NCI-H2029 (cell line): ENCODE results near the gene LAMTOR2.
"Not testable (repeated sequence)": the region's sequence is repeated elsewhere in the genome, so short reads cannot be mapped to it uniquely, and the experiment has no call there.

ENCODE experiments used
- DNase-seq: peaks from one replicate; lab custom pipeline; 2025; lab: John Stamatoyannopoulos, UW

LAMTOR2 gene

DNA sequence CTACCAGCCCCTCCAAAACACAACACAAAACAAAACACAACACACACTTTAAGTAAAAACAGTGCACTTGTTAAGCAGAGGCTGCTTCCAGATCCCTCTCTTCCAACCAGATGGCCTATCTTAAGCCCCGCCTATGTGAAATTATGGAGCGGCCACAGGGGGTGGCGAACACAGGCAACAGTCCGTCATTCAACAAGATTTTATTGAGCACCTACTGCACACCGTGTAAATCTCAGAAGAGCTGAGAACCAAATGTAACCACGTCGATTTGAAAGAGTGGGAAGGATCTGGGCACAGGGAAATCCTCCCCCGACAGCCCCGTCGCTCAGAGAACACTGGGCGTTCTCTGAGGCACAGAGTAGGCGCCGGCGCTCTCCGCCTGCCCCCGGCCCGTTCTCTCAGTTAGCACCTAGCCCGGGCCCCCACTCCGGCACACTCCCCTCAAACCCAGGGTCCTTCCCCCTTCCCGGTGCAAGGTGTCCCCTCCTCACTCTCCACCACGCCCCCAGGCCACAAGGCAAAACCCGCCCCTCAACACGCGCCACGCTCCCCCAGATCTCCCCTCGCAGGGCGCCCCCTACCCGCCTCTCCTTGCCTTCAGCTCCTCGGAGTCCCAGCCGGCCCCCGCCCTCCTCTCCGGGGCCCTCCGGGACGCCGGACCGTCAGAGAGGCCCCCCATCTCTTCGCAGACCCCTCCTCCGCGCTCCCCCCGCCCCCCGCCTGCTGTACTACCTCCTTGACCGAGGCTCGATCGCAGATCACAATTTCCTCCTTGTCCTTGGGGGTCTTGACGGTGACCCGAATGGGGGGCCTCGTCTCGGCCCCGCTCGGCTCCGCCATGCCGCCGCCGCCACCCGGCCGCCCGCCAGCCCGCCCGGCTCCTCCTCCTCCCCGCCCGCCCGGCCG lies 1.5 kb upstream of the LAMTOR2 start:
- peak; percentile 49 for DNase-seq

DNA sequence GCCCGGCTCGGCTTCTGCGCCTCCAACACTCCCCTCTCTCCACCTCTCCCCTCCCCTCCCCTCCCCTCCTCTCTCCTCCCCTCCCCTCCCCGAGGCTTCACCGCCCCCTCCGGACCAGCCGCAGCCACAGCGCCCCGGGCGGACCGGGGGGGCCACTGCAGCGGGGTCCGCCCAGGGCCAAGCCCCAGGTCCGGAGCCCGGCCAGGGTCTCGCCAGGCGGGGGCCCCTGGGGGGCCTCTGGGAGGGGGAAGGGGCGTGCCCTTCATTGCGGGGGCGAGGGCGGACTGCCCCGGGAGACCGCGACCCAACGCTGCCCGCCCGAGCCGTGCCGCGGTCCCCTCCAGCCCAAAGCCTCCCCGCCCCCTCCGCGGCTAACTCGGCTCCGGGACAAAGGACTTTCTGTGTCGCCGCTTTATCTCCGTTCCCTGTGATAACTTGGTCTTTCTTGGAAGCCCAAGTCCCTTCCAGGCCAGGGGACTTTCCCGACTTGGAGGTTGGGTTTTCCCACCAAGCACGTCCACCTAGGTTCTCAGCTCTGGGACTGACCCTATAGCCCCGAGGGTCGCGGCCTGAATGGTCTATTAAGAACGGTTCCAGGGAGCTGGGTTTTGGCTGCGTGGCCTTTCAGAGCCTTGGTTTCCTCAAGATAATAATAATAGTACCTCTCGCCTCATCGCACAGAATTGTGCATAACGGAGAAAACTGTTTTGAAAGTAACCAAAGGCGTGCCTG lies 648 bp upstream of the LAMTOR2 start, which contains the start of gene UBQLN4:
Gene UBQLN4 (minus strand): TSS at position 31 of the 732 bp plus-strand sequence. CDS start 97 bp downstream, outside the sequence.
- peak; percentile 67 for DNase-seq

- DNase-seq = no peak
Measured at GRCh38 chr1:156055281-156056048, 883 bp downstream of the LAMTOR2 start.

DNA sequence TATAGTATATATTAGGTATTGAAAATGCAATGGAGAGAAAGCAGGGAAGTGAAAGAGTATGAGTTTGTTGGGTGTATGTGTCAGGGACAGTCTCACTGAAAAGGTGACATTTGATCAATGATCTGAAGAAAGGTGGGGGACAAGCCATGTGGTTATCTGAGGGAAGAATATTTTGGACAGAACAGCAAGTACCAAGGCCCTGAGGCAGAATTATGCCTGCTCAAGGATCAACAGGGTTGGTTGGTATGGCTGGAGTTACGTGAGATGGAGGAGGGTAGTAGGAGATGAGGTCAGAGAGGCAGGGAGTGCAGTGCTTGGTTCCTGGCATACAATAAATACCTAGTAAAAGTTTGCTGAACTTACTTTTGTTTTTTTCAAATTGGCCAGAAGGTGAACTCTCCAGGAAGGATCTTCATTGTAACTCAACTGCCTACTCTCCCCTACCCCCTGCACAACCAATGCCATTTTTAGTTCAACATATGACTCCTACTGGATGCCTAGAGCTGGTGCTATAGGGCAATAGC lies 1.8 kb downstream of the LAMTOR2 start:
- no peak for DNase-seq

DNA sequence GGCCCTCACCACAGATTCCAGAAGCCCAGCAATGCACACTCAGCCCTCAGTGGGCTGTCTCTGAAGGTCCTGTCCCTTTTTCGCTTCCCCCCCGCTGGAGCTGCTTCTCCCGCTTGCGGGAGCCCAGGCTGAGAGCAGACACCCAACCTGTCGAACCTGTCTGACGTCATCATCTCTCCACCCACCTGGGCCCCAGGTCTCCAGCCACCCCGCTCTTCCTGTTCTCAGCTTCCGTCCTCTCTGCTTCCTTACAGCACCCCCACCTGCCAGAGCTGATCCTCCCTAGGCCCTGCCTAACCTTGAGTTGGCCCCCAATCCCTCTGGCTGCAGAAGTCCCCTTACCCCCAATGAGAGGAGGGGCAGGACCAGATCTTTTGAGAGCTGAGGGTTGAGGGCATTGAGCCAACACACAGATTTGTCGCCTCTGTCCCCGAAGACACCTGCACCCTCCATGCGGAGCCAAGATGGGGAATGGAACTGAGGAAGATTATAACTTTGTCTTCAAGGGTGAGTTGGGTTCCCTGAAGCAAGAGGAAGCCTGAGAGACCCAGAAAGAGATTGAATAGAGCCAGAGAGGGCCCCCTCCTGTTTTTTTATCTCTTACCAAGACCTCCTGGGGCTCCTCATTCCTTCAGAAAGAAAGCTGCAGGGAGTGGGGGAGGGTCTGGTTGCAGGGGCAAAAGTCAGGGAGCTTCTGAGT lies 6.5 kb downstream of the LAMTOR2 start, which contains the start of gene RAB25:
Gene RAB25 (plus strand): TSS at position 224 of the 700 bp plus-strand sequence. CDS start 241 bp downstream, at position 465.
- DNase-seq = peak; percentile 72

DNA sequence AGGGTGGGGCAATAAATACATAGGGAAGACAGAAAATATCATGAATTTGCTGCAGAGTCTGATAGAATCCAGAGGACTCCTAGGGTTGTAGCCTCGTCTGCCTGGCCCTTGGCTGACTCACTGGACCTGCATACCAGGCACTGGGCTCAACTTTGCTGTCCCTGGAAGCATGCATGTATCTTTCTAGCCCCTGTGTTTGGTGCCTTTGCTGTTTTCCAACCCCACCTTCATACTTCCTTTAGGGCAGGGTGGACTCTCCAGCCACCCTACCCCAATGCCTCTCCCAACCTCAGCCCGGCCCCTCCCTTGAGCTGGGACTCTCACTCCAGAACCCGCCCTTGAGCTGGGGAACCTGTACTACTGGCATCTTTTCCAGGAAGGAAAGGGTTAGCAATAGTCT lies 7.6 kb downstream of the LAMTOR2 start:
- no peak for DNase-seq

DNA sequence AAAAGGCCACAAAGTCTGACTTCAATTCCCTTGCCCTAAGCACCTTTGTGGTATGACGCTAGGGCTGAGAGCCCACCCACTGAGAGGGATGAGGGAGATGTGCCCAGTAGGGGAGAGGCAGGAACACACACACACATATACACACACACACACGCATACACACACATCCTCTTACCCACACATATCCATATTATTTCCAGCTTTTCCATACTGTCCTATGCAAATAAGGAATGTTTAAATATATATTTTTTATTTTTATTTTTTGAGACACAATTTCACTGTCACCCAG lies 9.4 kb downstream of the LAMTOR2 start:
- DNase-seq = no peak

GRCh38 chr1:156064615-156065014 lies 10.0 kb downstream of the LAMTOR2 start:
- DNase-seq = no peak

GRCh38 chr1:156065212-156065611 lies 10.6 kb downstream of the LAMTOR2 start:
- no peak for DNase-seq

GRCh38 chr1:156065871-156066270 lies 11.3 kb downstream of the LAMTOR2 start:
- no peak for DNase-seq

GRCh38 chr1:156067262-156067661 lies 12.7 kb downstream of the LAMTOR2 start:
- no peak for DNase-seq

DNA sequence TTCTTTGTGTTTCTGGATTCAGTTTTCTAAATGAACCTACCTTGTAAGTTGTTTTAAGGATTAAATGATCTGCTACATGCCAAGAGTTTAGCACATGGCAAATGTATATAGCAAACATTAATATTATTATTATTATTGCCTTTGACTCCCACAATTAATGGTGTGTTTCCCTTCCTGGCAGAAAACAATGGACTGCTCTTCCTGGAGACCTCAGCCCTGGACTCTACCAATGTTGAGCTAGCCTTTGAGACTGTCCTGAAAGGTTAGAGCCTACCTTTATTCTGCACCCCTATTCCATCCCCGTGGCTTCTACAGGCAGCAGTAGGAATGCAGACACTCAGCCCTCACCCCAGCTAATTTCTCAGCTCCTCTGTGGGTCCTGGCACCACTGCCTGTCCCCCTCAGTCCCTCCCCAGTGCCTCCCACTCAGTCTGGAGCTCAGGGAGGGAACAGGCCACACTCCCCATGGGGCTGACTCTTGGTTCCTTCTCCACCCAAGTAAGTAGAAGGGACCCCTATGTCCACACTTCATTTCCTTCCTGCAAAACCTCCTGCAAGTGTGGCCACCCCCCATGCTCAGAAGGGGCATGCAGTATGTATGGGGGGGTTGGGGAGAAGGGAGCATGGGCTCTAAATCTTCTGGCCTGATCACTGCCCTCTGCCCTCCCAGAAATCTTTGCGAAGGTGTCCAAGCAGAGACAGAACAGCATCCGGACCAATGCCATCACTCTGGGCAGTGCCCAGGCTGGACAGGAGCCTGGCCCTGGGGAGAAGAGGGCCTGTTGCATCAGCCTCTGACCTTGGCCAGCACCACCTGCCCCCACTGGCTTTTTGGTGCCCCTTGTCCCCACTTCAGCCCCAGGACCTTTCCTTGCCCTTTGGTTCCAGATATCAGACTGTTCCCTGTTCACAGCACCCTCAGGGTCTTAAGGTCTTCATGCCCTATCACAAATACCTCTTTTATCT lies 15.2 kb downstream of the LAMTOR2 start:
- no peak for DNase-seq

DNA sequence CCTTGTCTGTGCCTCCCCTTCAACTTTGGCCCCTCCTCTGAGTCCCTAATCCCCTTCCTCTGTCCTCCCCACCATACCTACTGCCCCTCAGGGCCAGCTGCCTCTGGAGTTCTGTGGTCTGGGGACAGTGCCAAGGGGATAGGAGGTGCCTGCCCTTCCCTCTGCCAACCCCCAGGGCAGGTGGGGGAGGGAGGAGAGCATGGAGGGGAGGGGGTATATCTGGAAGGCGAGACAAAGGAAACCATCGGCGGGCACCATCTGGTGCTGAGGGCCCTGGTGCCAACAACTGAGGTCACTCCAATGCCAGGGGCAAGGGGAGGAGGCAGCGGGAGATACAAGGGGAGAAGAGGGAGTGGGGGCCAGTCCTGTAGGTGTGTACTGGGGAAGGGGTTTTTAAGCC lies 16.0 kb downstream of the LAMTOR2 start:
- DNase-seq = peak; percentile 75

DNA sequence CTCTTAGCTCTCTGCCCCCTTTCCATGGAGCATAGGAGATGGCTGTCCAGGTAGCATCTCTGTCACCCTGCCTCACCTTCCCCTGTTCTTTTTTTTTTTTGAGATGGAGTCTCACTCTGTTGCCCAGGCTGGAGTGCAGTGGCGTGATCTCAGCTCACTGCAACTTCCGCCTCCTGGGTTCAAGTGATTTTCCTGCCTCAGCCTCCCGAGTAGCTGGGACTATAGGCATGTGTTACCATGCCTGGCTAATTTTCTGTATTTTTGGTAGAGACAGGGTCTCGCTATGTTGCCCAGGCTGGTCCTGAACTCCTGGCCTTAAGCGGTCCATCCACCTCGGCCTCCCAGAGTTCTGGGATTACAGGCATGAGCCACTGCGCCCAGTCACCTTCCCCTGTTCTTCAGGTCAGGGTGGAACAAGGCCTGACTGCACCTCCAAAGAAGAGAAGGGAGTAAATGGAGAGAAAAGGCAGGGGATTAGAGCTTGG lies 16.8 kb downstream of the LAMTOR2 start:
- DNase-seq = not testable (repeated sequence)

DNA sequence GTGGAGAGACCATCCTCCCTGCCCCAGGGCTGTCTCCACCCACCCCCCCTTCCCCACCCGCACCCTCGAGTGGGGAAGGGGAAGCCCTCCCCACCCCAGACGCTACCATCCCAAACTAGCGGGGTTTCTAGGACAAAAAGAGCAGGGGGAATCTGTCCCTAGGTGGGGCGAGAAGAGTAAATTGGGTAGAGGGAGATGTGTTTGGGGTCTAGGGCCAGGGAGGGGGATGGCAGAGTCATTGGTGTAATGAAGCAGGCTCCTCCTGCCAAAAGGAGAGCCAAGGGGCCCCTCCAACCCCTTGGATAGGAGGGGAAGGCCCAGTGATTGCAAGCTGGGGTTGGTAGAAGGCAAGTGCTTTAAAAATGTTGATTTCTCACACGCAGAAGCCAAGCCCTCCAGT lies 17.7 kb downstream of the LAMTOR2 start:
- DNase-seq = no peak

GRCh38 chr1:156073110-156073687 lies 18.6 kb downstream of the LAMTOR2 start:
- no peak for DNase-seq

DNA sequence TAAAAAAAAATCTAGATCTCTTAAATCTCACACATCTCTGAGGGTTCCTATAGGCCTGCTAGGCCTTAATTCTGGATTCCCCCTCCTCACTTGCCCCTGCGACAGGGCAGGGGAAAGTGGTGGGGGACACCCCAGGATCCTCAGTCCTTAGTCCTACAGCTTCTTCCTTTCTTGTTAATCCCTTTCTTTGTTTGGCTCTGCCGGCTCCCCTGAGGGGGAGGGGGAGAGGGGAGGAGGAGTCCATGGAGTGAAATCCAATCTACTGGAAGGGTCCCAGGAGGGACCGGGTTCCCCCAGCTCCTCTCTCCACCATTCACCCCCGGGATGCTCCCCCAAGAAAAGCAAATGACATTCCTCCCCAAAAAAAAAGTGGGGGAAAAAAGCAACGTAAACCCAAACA lies 19.2 kb downstream of the LAMTOR2 start:
- DNase-seq = no peak

GRCh38 chr1:156074661-156075060 lies 20.1 kb downstream of the LAMTOR2 start:
- no peak for DNase-seq

DNA sequence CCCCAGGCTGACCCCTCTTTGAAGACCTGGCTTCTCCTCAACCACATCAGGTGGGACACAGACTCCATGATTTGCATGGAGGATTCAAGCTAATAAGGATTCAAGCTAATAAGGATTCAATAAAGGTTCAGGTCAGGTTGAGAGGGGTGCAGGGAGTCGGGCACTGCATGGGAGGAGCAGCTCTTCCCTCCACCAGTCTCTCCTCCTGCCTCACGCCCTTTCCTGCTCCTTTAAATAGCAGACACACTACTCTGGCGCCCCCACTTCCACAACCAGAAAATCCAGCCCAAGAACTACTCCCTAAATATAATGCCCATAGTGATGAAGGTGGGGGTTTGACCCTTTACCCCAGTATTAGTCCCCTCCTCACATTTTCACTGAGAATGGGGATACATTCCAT lies 20.6 kb downstream of the LAMTOR2 start:
- DNase-seq = no peak

DNA sequence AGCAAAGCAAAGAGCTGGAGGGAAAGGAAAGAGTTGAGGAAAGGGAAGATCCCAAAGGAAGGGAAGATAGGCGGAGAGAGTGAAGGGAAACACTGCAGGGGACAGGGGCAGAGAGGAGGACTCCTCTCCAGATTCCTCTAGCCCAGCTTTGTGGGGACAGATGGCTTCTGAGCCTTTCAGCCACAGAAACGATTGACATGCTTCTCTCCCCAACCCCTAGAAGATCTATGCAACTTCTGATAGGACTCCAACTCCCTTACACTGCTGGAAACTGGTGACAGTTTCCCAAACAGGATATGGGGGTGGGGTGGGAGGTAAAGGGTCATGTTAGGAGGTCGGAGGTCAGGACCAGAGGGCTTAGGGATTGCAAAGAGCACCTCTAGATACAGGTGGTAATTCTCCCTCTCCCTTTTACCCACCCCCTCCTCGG lies 21.2 kb downstream of the LAMTOR2 start:
- no peak for DNase-seq
